SU-DHL-6 (cell line): ENCODE data around the gene KNOP1.

ENCODE experiments used
- H2AFZ ChIP-seq: fragments of 200-600 bp; sonication (generic); 2 replicates; pipeline ENCODE4 v1.6.1; 2014; ENCODE audit warnings: low read depth, mild to moderate bottlenecking, moderate library complexity, mixed read lengths, antibody characterized with exemption, low read length; ENCODE audit not compliant: severe bottlenecking
- H3F3A ChIP-seq: fragments of 200-600 bp; shearing (Covaris generic); 2 replicates; pipeline ENCODE4 v1.6.0; 2016; ENCODE audit warnings: antibody characterized with exemption, mild to moderate bottlenecking; ENCODE audit not compliant: insufficient read depth
- H3K27ac ChIP-seq: fragments of 200-600 bp; sonication (generic); 2 replicates; pipeline ENCODE4 v1.5.1; 2016; ENCODE audit warnings: low read depth, mild to moderate bottlenecking, low read length, moderate library complexity, mixed read lengths
- H3K27me3 ChIP-seq: fragments of 200-600 bp; sonication (generic), shearing (Covaris generic); 2 replicates; pipeline ENCODE4 v1.6.0; 2014; ENCODE audit warnings: mild to moderate bottlenecking, low read length
- H3K36me3 ChIP-seq: fragments of 200-600 bp; sonication (generic); 2 replicates; pipeline ENCODE4 v1.6.1; 2014; ENCODE audit warnings: mild to moderate bottlenecking, low read length, mixed read lengths
- H3K4me2 ChIP-seq: fragments of 300-600, 200-600 bp; shearing (Covaris generic), sonication (generic); 2 replicates; pipeline ENCODE4 v1.6.0; 2014; ENCODE audit warnings: low read length, low read depth, mild to moderate bottlenecking; ENCODE audit not compliant: poor library complexity, severe bottlenecking
- H3K4me3 ChIP-seq: fragments of 200-600 bp; sonication (generic); 2 replicates; pipeline ENCODE4 v1.5.1; 2014; ENCODE audit warnings: antibody characterized with exemption, low read length, mild to moderate bottlenecking, mixed read lengths; ENCODE audit not compliant: insufficient read depth, poor library complexity, severe bottlenecking
- H3K79me2 ChIP-seq: fragments of 200-600 bp; sonication (generic); 2 replicates; pipeline ENCODE4 v1.6.1; 2014; ENCODE audit warnings: mild to moderate bottlenecking, low read length, moderate library complexity; ENCODE audit not compliant: insufficient read depth
- H3K9ac ChIP-seq: fragments of 200-600 bp; sonication (generic); 2 replicates; pipeline ENCODE4 v1.7.0; 2014; ENCODE audit warnings: mild to moderate bottlenecking, low read length
- H3K9me2 ChIP-seq: fragments of 200-600 bp; sonication (generic); replicated peaks from 2 replicates; pipeline ENCODE4 v1.6.1; 2014; ENCODE audit warnings: low read length; ENCODE audit not compliant: insufficient read depth
- H3K9me3 ChIP-seq: fragments of 200-600 bp; sonication (generic); 2 replicates; pipeline ENCODE4 v1.6.1; 2014; ENCODE audit warnings: low read length, mixed read lengths; ENCODE audit not compliant: insufficient read depth
- H4K20me1 ChIP-seq: fragments of 200-600 bp; sonication (generic); 2 replicates; pipeline ENCODE4 v1.6.1; 2014; ENCODE audit warnings: low read depth, mild to moderate bottlenecking, antibody characterized with exemption, low read length, moderate library complexity, mixed read lengths
- EZH2phosphoT487 ChIP-seq: fragments of 200-600 bp; sonication (generic), shearing (Covaris generic); conservative IDR thresholded peaks from 2 replicates; pipeline ENCODE4 v1.6.1; 2018; ENCODE audit warnings: mild to moderate bottlenecking, antibody characterized with exemption, low read length, moderate library complexity, mixed read lengths
- TF ChIP-seq, protein P1 (sequence below): fragments of 200-600 bp; sonication (generic); IDR thresholded peaks from one replicate; pipeline ENCODE4 v1.5.1; 2017; ENCODE audit warnings: antibody characterized with exemption, mild to moderate bottlenecking, low read length, moderate library complexity; ENCODE audit not compliant: insufficient read depth, poor library complexity, severe bottlenecking

Gene KNOP1

GRCh38 chr16:19657831-19658230, 60.2 kb downstream of the KNOP1 start:
- no peaks in the 10 kb centered on the region for H3F3A ChIP-seq
- no peaks in the 10 kb centered on the region for H4K20me1 ChIP-seq
- H3K9me2 ChIP-seq, result no peaks in the 10 kb centered on the region
- no peak overlapping the region for H2AFZ ChIP-seq
- H3K27me3 ChIP-seq, result no peaks in the 10 kb centered on the region
- no peak overlapping the region for H3K9ac ChIP-seq
- no peaks in the 10 kb centered on the region for H3K36me3 ChIP-seq
- TF ChIP-seq, protein P1, sequence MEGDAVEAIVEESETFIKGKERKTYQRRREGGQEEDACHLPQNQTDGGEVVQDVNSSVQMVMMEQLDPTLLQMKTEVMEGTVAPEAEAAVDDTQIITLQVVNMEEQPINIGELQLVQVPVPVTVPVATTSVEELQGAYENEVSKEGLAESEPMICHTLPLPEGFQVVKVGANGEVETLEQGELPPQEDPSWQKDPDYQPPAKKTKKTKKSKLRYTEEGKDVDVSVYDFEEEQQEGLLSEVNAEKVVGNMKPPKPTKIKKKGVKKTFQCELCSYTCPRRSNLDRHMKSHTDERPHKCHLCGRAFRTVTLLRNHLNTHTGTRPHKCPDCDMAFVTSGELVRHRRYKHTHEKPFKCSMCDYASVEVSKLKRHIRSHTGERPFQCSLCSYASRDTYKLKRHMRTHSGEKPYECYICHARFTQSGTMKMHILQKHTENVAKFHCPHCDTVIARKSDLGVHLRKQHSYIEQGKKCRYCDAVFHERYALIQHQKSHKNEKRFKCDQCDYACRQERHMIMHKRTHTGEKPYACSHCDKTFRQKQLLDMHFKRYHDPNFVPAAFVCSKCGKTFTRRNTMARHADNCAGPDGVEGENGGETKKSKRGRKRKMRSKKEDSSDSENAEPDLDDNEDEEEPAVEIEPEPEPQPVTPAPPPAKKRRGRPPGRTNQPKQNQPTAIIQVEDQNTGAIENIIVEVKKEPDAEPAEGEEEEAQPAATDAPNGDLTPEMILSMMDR, result no peak
- TF ChIP-seq EZH2phosphoT487, result no peak
- H3K4me3 ChIP-seq, result no peak overlapping the region
- no peak overlapping the region for H3K4me2 ChIP-seq
- H3K27ac ChIP-seq, result no peak overlapping the region
- H3K79me2 ChIP-seq, result no peaks in the 10 kb centered on the region
- no peaks in the 10 kb centered on the region for H3K9me3 ChIP-seq

GRCh38 chr16:19655242-19655777, 62.7 kb downstream of the KNOP1 start:
- Histone ChIP-seq H3K27me3 (no peaks in the 10 kb centered on the region), H3K36me3 (no peaks in the 10 kb centered on the region), H3K9me2 (no peaks in the 10 kb centered on the region), H3K27ac (no peak overlapping the region), H4K20me1 (no peaks in the 10 kb centered on the region), H3K79me2 (no peaks in the 10 kb centered on the region), H3K9ac (no peak overlapping the region), H3K4me2 (no peak overlapping the region), H3F3A (no peaks in the 10 kb centered on the region), H2AFZ (no peak overlapping the region), H3K9me3 (no peaks in the 10 kb centered on the region), H3K4me3 (no peak overlapping the region)
- TF ChIP-seq, protein P1, result no peak
- TF ChIP-seq EZH2phosphoT487, result no peak

DNA sequence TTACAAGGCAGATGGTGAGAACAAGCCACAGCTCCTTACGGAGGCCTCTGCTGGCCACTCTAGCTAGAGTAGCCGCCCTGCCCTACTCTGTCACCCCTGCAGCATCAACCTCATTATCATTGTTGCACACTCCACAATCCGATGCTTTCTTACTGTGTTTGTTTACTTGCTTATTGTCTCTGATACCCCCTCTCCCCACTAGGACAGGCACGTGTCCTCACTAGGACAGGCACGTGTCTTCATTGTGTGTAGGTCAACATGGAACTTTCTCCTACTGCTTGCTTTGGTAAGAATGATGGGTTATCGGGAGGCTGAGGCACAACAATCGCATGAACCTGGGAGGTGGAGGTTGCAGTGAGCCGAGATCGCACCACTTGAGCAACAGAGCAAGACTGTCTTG, 63.9 kb downstream of the KNOP1 start:
- Histone ChIP-seq H3K79me2 (no peaks in the 10 kb centered on the region), H3F3A (no peaks in the 10 kb centered on the region), H4K20me1 (no peaks in the 10 kb centered on the region), H3K27ac (no peak overlapping the region), H3K9ac (no peak overlapping the region), H3K36me3 (no peaks in the 10 kb centered on the region), H3K4me2 (no peak overlapping the region), H3K27me3 (no peaks in the 10 kb centered on the region), H2AFZ (no peak overlapping the region), H3K9me2 (no peaks in the 10 kb centered on the region), H3K4me3 (no peak overlapping the region), H3K9me3 (no peaks in the 10 kb centered on the region)
- TF ChIP-seq, protein P1, result no peak
- TF ChIP-seq EZH2phosphoT487, result no peak
